Stomach (tissue), 4 donors: ENCODE data around the gene KLF17.

Experiments used
- CTCF ChIP-seq, 7 experiments: fragments of 450-650 bp in 4 of 7; fragments of 200-600 bp in 3 of 7; sonication (generic) in 3 of 7; IDR thresholded peaks; one replicate each; pipeline ENCODE4 v1.5.1; 2016 to 2019; ENCODE audit warnings: antibody characterized with exemption in 7 of 7, control low read depth in 2 of 7, mild to moderate bottlenecking in 1 of 7
- EP300 ChIP-seq: sonication (generic); formaldehyde crosslinking; IDR thresholded peaks from one replicate; pipeline ENCODE4 v1.6.1; 2017; ENCODE audit warnings: antibody characterized with exemption
- POLR2A ChIP-seq, 4 donors: fragments of 450-650 bp; IDR thresholded peaks; one replicate each; pipeline ENCODE4 v1.6.1; 2016; ENCODE audit warnings: antibody characterized with exemption in 4 of 4, control low read depth in 2 of 4, mild to moderate bottlenecking in 1 of 4, moderate library complexity in 1 of 4

- TF ChIP-seq CTCF (IDR thresholded peaks at IDR 0.05) (no peak), POLR2A (IDR thresholded peaks at IDR 0.05) (no peak), EP300 (no peak)
These were observed 9.7 kb upstream of the KLF17 start for GRCh38 chr1:44108971-44109370.
